ENCODE measurements around the gene PHF10.

The PHF10 gene

GRCh38 chr6:169669889-169670288 is 54.4 kb downstream of the PHF10 start:
- peak; percentile 73 to 78 for DNase-seq

GRCh38 chr6:169669147-169669546 is 55.2 kb downstream of the PHF10 start:
- no peak for DNase-seq

GRCh38 chr6:169668203-169668847 is 56.0 kb downstream of the PHF10 start:
- DNase-seq = no peak

GRCh38 chr6:169667716-169668115 is 56.6 kb downstream of the PHF10 start:
- no peak for DNase-seq

- DNase-seq = no peak
These were observed 57.9 kb downstream of the PHF10 start for GRCh38 chr6:169666441-169666840.

- DNase-seq = no peak
These were observed 59.0 kb downstream of the PHF10 start for GRCh38 chr6:169665289-169665688.

- DNase-seq = no peak
These were observed 60.1 kb downstream of the PHF10 start for GRCh38 chr6:169664227-169664626.

- DNase-seq = no peak
These were observed 60.8 kb downstream of the PHF10 start for GRCh38 chr6:169663468-169663867.

- no peak for DNase-seq
These were observed 62.9 kb downstream of the PHF10 start for GRCh38 chr6:169661391-169661756.

- DNase-seq = no peak
These were observed 63.4 kb downstream of the PHF10 start for GRCh38 chr6:169660751-169661390.

GRCh38 chr6:169659820-169660610 is 64.3 kb downstream of the PHF10 start:
- no peak for DNase-seq

- DNase-seq = no peak
These were observed 67.1 kb downstream of the PHF10 start for GRCh38 chr6:169657284-169657610.

- no peak for DNase-seq
These were observed 67.6 kb downstream of the PHF10 start for GRCh38 chr6:169656546-169657283.

- DNase-seq = no peak
These were observed 69.5 kb downstream of the PHF10 start for GRCh38 chr6:169654598-169655391.
